ENCODE measurements around the gene CCDC85B. TPM values are rescaled to one million over a fixed set of nuclear protein-coding genes. Genes with fewer than 3 reads are reported as not detected.

The CCDC85B gene
- total and polyA plus RNA-seq, 2 of the 8 experiments (the other 6 are each of a cell fraction or from before 2014, with no cell fraction given) = 19.8 to 30.8 TPM

DNA sequence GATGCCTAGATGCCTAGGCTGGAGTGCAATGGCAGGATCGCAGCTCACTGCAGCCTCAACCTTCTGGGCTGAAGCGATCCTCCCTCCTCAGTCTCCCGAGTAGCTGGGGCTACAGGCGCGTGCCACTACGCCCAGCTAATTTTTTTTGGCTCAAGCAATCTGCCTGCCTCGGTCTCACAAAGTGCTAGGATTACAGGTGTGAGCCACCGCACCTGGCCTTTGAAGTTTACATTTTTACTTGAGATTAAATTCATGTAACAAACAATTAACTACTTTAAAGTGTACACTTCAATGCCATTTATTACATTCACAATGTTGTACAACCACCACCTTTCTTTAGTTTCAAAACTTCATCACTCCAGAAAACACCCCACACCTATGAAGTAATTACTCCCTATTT is 13.2 kb downstream of the CCDC85B start (continued):
- TF ChIP-seq, protein P1, sequence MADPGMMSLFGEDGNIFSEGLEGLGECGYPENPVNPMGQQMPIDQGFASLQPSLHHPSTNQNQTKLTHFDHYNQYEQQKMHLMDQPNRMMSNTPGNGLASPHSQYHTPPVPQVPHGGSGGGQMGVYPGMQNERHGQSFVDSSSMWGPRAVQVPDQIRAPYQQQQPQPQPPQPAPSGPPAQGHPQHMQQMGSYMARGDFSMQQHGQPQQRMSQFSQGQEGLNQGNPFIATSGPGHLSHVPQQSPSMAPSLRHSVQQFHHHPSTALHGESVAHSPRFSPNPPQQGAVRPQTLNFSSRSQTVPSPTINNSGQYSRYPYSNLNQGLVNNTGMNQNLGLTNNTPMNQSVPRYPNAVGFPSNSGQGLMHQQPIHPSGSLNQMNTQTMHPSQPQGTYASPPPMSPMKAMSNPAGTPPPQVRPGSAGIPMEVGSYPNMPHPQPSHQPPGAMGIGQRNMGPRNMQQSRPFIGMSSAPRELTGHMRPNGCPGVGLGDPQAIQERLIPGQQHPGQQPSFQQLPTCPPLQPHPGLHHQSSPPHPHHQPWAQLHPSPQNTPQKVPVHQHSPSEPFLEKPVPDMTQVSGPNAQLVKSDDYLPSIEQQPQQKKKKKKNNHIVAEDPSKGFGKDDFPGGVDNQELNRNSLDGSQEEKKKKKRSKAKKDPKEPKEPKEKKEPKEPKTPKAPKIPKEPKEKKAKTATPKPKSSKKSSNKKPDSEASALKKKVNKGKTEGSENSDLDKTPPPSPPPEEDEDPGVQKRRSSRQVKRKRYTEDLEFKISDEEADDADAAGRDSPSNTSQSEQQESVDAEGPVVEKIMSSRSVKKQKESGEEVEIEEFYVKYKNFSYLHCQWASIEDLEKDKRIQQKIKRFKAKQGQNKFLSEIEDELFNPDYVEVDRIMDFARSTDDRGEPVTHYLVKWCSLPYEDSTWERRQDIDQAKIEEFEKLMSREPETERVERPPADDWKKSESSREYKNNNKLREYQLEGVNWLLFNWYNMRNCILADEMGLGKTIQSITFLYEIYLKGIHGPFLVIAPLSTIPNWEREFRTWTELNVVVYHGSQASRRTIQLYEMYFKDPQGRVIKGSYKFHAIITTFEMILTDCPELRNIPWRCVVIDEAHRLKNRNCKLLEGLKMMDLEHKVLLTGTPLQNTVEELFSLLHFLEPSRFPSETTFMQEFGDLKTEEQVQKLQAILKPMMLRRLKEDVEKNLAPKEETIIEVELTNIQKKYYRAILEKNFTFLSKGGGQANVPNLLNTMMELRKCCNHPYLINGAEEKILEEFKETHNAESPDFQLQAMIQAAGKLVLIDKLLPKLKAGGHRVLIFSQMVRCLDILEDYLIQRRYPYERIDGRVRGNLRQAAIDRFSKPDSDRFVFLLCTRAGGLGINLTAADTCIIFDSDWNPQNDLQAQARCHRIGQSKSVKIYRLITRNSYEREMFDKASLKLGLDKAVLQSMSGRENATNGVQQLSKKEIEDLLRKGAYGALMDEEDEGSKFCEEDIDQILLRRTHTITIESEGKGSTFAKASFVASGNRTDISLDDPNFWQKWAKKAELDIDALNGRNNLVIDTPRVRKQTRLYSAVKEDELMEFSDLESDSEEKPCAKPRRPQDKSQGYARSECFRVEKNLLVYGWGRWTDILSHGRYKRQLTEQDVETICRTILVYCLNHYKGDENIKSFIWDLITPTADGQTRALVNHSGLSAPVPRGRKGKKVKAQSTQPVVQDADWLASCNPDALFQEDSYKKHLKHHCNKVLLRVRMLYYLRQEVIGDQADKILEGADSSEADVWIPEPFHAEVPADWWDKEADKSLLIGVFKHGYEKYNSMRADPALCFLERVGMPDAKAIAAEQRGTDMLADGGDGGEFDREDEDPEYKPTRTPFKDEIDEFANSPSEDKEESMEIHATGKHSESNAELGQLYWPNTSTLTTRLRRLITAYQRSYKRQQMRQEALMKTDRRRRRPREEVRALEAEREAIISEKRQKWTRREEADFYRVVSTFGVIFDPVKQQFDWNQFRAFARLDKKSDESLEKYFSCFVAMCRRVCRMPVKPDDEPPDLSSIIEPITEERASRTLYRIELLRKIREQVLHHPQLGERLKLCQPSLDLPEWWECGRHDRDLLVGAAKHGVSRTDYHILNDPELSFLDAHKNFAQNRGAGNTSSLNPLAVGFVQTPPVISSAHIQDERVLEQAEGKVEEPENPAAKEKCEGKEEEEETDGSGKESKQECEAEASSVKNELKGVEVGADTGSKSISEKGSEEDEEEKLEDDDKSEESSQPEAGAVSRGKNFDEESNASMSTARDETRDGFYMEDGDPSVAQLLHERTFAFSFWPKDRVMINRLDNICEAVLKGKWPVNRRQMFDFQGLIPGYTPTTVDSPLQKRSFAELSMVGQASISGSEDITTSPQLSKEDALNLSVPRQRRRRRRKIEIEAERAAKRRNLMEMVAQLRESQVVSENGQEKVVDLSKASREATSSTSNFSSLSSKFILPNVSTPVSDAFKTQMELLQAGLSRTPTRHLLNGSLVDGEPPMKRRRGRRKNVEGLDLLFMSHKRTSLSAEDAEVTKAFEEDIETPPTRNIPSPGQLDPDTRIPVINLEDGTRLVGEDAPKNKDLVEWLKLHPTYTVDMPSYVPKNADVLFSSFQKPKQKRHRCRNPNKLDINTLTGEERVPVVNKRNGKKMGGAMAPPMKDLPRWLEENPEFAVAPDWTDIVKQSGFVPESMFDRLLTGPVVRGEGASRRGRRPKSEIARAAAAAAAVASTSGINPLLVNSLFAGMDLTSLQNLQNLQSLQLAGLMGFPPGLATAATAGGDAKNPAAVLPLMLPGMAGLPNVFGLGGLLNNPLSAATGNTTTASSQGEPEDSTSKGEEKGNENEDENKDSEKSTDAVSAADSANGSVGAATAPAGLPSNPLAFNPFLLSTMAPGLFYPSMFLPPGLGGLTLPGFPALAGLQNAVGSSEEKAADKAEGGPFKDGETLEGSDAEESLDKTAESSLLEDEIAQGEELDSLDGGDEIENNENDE (IDR thresholded peaks at IDR 0.05; ENCODE audit: insufficient replicate concordance, low read length) = no peak
- TF ChIP-seq GABPA (IDR thresholded peaks at IDR 0.05; ENCODE audit: borderline replicate concordance, insufficient read depth, low read length) (no peak), NRF1 (IDR thresholded peaks at IDR 0.05; ENCODE audit: low read depth, low read length) (no peak)

All from H1 (cell line).